Gastroesophageal sphincter (tissue), 3 donors: ENCODE data around the gene TMEM248.

Experiments used
- CTCF ChIP-seq, 4 experiments: fragments of 200-600 bp in 2 of 4; fragments of 450-650 bp in 2 of 4; sonication (generic) in 1 of 4; IDR thresholded peaks; one replicate each; pipeline ENCODE4 v1.5.1; 2017 to 2019; ENCODE audit warnings: antibody characterized with exemption in 4 of 4, mild to moderate bottlenecking in 2 of 4, moderate library complexity in 2 of 4
- EP300 ChIP-seq: sonication (generic); formaldehyde crosslinking; IDR thresholded peaks from one replicate; pipeline ENCODE4 v1.6.1; 2017; ENCODE audit warnings: antibody characterized with exemption, mild to moderate bottlenecking

DNA sequence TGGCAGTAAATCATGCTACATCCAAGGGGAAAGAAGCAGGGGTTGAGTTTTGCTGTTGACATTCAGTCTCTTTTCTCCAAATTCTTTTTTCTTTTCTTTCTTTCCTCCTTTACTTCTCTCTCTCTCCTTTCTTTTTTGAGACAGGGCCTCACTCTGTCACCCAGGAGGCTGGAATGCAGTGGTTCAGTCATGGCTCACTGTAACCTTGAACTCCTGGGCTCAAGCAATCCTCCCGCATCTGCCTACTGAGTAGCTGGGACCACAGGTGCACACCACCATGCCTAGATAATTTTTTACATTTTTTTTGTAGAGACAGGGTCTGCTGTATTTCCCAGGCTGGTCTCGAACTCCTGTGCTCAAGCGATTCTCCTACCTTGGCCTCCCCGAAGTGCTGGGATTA is 39.2 kb downstream of the TMEM248 start:
- no peak for TF ChIP-seq EP300
- TF ChIP-seq CTCF (IDR thresholded peaks at IDR 0.05) = no peak
